ENCODE measurements around the gene C8B. TPM values are rescaled to one million over a fixed set of nuclear protein-coding genes. Genes with fewer than 3 reads are reported as not detected.

C8B gene
- polyA plus RNA-seq, 1 donor from 2014 or later: not detected

DNA sequence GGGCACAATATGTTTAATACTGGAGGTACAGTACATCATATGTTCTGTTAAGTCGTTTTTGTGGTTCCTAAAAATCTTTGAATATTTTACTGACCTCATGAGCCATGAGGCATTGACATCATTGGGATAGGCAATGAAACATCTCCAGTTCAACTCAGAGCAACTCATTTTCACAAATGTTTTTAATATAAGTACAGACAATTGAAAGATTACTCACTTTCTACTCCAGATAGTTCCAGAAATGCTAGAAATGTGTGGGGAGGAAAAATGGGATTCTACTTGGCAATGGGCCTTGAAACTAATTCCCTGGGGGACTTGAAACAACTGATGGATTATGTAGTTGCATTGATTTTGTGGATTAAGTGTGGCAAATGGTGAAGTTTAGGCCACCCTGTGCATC lies 7.2 kb upstream of the C8B start:
- H3K4me3 ChIP-seq (ENCODE audit: low read length): no peak overlapping the region
- no peak overlapping the region for H3K27ac ChIP-seq (ENCODE audit: low read length)
- no peaks in the 10 kb centered on the region for H3F3A ChIP-seq (ENCODE audit: insufficient read depth, low read length, poor library complexity, severe bottlenecking)
- H2AFZ ChIP-seq (ENCODE audit: low read depth, low read length): no peak overlapping the region
- H3K36me3 ChIP-seq (ENCODE audit: insufficient read depth, low read length): no peaks in the 10 kb centered on the region
- TF ChIP-seq, protein P1, sequence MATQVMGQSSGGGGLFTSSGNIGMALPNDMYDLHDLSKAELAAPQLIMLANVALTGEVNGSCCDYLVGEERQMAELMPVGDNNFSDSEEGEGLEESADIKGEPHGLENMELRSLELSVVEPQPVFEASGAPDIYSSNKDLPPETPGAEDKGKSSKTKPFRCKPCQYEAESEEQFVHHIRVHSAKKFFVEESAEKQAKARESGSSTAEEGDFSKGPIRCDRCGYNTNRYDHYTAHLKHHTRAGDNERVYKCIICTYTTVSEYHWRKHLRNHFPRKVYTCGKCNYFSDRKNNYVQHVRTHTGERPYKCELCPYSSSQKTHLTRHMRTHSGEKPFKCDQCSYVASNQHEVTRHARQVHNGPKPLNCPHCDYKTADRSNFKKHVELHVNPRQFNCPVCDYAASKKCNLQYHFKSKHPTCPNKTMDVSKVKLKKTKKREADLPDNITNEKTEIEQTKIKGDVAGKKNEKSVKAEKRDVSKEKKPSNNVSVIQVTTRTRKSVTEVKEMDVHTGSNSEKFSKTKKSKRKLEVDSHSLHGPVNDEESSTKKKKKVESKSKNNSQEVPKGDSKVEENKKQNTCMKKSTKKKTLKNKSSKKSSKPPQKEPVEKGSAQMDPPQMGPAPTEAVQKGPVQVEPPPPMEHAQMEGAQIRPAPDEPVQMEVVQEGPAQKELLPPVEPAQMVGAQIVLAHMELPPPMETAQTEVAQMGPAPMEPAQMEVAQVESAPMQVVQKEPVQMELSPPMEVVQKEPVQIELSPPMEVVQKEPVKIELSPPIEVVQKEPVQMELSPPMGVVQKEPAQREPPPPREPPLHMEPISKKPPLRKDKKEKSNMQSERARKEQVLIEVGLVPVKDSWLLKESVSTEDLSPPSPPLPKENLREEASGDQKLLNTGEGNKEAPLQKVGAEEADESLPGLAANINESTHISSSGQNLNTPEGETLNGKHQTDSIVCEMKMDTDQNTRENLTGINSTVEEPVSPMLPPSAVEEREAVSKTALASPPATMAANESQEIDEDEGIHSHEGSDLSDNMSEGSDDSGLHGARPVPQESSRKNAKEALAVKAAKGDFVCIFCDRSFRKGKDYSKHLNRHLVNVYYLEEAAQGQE (IDR thresholded peaks at IDR 0.05; ENCODE audit: borderline replicate concordance): no peak
- no peak for TF ChIP-seq SMC3 (conservative IDR thresholded peaks at IDR 0.05; ENCODE audit: poor library complexity)
- TF ChIP-seq TAF1 (IDR thresholded peaks at IDR 0.05; ENCODE audit: low read depth): no peak
- TF ChIP-seq POLR2AphosphoS5 (IDR thresholded peaks at IDR 0.05): no peak
- TF ChIP-seq, protein P2, sequence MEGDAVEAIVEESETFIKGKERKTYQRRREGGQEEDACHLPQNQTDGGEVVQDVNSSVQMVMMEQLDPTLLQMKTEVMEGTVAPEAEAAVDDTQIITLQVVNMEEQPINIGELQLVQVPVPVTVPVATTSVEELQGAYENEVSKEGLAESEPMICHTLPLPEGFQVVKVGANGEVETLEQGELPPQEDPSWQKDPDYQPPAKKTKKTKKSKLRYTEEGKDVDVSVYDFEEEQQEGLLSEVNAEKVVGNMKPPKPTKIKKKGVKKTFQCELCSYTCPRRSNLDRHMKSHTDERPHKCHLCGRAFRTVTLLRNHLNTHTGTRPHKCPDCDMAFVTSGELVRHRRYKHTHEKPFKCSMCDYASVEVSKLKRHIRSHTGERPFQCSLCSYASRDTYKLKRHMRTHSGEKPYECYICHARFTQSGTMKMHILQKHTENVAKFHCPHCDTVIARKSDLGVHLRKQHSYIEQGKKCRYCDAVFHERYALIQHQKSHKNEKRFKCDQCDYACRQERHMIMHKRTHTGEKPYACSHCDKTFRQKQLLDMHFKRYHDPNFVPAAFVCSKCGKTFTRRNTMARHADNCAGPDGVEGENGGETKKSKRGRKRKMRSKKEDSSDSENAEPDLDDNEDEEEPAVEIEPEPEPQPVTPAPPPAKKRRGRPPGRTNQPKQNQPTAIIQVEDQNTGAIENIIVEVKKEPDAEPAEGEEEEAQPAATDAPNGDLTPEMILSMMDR (IDR thresholded peaks at IDR 0.05; ENCODE audit: poor library complexity, severe bottlenecking): no peak
- H3K9me3 ChIP-seq (ENCODE audit: low read length): no peaks in the 10 kb centered on the region
- no peaks in the 10 kb centered on the region for H3K9me2 ChIP-seq (ENCODE audit: insufficient read depth, low read length)
- no peaks in the 10 kb centered on the region for H3K79me2 ChIP-seq (replicated peaks; ENCODE audit: insufficient read depth, low read length)
- no peak overlapping the region for H3K9ac ChIP-seq (ENCODE audit: low read length)
- no peaks in the 10 kb centered on the region for H3K27me3 ChIP-seq (ENCODE audit: insufficient read depth, low read depth, low read length)
- no peaks in the 10 kb centered on the region for H4K20me1 ChIP-seq (ENCODE audit: insufficient read depth)
- no peak overlapping the region for H3K4me2 ChIP-seq (ENCODE audit: low read length)

DNA sequence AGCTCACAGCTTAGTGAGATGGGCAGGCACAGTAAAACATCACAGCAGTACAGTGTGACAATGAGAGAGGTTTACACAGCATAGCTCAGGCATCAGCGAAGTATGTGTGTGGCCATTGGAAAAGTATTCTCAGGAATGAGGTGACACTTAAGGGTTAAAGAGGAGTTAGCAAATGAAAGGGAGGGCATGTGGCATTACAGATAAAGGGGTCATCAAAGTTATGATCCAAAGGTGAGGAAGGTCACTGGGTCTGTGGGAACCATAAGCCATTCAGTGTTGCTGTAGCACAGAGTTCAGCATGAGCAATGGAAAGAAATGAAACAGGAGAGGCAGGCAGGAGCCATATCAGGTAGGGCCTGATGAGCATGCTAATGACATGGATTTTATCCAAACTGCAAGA lies 4.5 kb upstream of the C8B start:
- Histone ChIP-seq H3K27ac (ENCODE audit: low read length) (no peak overlapping the region), H3K36me3 (ENCODE audit: insufficient read depth, low read length) (no peaks in the 10 kb centered on the region), H3K4me2 (ENCODE audit: low read length) (no peak overlapping the region), H3K9ac (ENCODE audit: low read length) (no peak overlapping the region), H4K20me1 (ENCODE audit: insufficient read depth) (no peaks in the 10 kb centered on the region), H2AFZ (ENCODE audit: low read depth, low read length) (no peak overlapping the region), H3K79me2 (replicated peaks; ENCODE audit: insufficient read depth, low read length) (no peaks in the 10 kb centered on the region), H3K4me3 (ENCODE audit: low read length) (no peak overlapping the region), H3K27me3 (ENCODE audit: insufficient read depth, low read depth, low read length) (no peaks in the 10 kb centered on the region), H3F3A (ENCODE audit: insufficient read depth, low read length, poor library complexity, severe bottlenecking) (no peaks in the 10 kb centered on the region), H3K9me3 (ENCODE audit: low read length) (no peaks in the 10 kb centered on the region), H3K9me2 (ENCODE audit: insufficient read depth, low read length) (no peaks in the 10 kb centered on the region)
- TF ChIP-seq EP300 (conservative IDR thresholded peaks at IDR 0.05; ENCODE audit: poor library complexity, severe bottlenecking) (no peak), POLR2AphosphoS5 (IDR thresholded peaks at IDR 0.05) (no peak), RAD21 (conservative IDR thresholded peaks at IDR 0.05) (no peak), SMC3 (conservative IDR thresholded peaks at IDR 0.05; ENCODE audit: poor library complexity) (no peak), EZH2 (IDR thresholded peaks at IDR 0.05; ENCODE audit: borderline replicate concordance, insufficient read depth, low read length, poor library complexity, severe bottlenecking) (no peak), MXI1 (conservative IDR thresholded peaks at IDR 0.05; ENCODE audit: poor library complexity, severe bottlenecking) (no peak), TAF1 (IDR thresholded peaks at IDR 0.05; ENCODE audit: low read depth) (no peak)
- TF ChIP-seq, protein P2 (IDR thresholded peaks at IDR 0.05; ENCODE audit: poor library complexity, severe bottlenecking): no peak
- TF ChIP-seq, protein P1 (IDR thresholded peaks at IDR 0.05; ENCODE audit: borderline replicate concordance): no peak
